NT2/D1 (cell line): ENCODE measurements around the gene NTRK3.

Experiments
- SUZ12 ChIP-seq: IDR thresholded peaks from 2 replicates; pipeline ENCODE4 v1.6.1; 2011; ENCODE audit not compliant: insufficient read length, insufficient read depth; ENCODE audit errors: extremely low read depth
- ZNF274 ChIP-seq: IDR thresholded peaks from 2 replicates; pipeline ENCODE4 v1.6.1; 2011; ENCODE audit warnings: mild to moderate bottlenecking, low read depth, low read length

DNA sequence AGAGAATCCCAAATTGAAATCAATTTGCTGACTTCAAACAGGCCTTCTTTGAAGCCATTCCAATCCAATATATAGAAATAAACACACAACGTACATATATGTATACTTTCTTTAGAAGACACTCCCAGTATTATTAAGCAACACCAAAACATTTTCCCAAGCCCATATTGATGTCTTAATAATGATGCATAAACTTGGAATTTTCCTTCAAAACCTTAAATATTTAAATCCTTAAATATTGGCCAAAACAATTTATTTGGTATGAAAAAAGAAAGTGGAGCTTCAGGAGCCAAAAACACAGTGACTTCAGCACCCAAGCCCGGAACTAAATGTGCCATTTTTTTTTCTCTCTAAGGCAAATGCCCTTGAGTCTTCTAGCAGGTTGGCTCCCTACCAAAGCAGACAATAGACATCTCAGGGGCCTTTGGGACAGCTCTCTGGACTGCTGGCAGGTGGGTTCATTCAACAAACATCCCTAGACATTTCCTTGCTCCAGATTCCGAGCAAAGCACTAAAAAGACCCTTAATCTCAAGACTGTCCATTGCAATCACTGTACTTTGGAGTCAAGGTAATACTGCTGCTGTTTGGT, 384.7 kb downstream of the NTRK3 start:
- TF ChIP-seq ZNF274 (no peak), SUZ12 (no peak)
